HG02943 (cell line): Measurements from ENCODE around the gene NOB1.
"Not testable (repeated sequence)": the region's sequence is repeated elsewhere in the genome, so short reads cannot be mapped to it uniquely, and the experiment has no call there.

Experiments used
- ATAC-seq: cut with Tn5 transposase; IDR thresholded peaks from one replicate; pipeline ENCODE4 v1.9.1; 2021; ENCODE audit warnings: mild to moderate bottlenecking, low read depth, moderate library complexity; ENCODE audit not compliant: unreplicated experiment

The NOB1 gene

GRCh38 chr16:69761983-69762813, 7.5 kb upstream of the NOB1 start, which contains the start of gene WWP2:
WWP2 (plus strand) TSS chr16:69762332; CDS start chr16:69787011, 24,679 bp downstream.
- ATAC-seq = peak; percentile 62

DNA sequence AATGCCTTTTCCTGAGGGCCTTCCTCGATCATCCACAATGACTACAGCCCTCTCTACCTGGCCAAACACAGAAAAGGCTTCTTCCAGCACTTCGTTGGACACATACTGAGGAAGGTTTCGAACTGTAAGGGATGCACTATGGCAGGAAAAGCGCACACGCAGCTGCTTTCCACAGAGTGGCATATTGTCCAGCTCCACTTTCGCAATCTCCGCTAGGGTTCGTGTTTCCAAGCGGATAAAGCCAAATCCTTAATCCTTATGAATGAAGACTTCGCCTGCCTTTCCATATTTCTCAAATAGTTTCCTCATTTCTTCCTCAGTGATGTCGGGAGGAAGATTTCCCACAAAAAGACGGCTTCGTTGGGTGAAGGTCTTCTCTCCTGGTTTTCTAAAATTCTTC, 2.6 kb upstream of the NOB1 start:
- not testable (repeated sequence) for ATAC-seq

- no peak for ATAC-seq
Measured at GRCh38 chr16:69756705-69757104, 2.0 kb upstream of the NOB1 start.

GRCh38 chr16:69754143-69754468, 620 bp downstream of the NOB1 start:
- ATAC-seq = no peak

DNA sequence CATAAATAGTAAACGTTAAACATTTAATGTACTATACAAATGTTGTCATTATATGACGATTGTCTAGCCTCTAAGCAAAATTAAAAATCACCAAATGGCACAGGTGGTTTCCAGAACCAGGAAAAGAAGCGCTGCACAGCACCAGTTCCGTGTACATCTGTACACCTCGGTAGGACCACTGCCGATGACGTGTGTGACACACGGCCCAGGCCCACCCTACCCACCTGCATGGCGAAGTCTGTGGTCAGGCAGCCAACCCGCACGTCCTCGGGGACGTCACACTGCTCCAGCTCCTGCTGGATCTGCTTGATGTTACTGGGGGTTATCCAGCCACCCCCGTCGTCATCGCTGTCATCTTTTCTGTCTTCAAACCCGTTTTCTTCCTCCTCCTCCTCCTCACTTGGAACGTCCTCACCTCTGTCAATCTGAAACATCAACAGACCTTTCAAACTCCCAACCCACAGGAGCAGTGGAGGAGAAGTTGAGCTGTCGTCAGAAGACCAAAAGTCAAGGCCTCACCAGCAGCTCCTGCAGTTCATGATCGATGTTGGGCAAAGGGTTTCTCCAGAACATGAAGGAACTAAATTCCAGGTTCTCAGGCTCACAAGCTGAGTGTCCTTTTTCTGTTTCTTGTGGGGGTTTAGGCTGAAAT, 5.9 kb downstream of the NOB1 start:
- ATAC-seq = no peak

DNA sequence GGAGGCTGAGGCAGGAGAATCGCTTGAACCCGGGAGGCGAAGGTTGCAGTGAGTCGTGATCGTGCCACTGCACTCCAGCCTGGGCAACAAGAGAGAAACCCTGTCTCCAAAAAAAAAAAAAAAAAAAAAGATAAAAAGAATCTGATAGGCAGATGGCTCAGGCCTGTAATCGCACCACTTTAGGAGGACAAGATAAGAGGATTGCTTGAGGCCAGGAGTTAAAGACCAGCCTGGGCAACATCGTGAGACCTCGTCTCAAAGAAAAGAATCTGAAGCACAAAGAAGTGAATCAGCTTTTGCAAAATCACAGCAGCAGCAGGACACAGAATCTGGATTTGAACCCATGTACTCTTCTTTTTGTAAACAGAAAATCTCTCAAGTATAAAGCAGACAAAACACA, 7.6 kb downstream of the NOB1 start:
- no peak for ATAC-seq

DNA sequence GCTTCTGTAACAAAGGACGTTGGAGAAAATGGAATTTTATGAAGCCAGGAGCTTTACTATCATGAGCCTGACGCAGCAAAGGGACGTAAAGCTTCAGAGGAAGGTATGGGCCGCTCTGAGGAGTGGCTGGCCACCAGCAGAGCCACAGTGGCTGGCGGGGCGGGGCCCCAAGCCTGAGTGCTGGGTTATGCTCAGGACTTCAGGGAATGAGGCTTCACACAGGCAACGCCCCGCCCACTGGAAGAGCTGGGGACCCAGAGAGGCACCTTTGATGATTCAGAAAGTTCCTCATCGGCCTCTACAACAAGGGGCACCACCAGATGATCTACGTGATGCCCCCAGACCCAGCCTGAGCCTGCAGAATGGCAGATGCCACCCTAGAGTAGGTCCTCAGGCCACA, 8.8 kb downstream of the NOB1 start:
- no peak for ATAC-seq

GRCh38 chr16:69745232-69745612, 9.5 kb downstream of the NOB1 start:
- no peak for ATAC-seq

- ATAC-seq = no peak
Measured at GRCh38 chr16:69744363-69745231, 10.1 kb downstream of the NOB1 start.

DNA sequence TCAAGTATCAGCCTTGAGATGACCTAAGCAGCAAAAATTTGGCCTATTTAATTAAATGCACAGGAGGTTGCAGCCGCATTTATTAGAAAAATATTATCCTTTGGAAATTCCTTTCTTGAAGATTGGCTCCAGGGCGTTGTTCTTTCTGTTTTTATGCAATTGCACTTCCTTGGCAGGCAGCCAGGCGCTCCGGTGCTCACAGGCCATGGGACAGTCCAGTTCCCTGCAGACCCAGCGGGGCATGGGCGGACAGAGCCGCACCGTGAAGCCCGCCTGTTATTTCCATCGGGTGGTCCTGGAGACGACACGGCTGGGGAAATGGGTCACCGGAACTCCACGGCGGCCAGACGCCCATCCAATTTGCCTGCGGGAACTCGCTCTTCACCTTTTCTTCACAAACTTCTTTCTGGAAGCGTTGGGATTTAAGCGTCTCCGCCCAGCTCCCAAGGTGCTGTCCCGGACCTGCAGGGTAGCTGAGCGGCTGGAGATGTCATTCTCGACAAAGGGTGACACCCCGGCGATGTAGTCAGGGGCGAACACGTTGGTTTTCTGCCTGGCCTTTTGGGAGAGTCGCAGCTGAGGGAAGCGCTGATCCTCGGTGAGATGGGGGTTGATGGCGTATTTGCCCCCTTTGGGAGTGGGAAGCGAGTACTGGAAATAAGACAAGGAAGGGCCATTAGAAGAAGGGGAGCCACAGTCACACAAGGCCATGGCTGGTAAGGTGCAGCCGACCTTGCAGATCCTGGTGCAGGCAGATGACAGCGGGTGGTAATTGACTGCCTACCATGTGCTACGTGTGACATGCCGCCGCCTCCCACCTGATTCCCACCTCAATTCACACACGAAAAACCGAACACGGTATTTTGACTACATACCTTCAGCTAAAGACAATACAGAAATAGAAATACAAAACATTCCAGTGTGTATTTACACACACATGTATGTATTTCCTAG, 12.5 kb downstream of the NOB1 start:
- ATAC-seq = no peak

- no peak for ATAC-seq
Measured at GRCh38 chr16:69741519-69741918, 13.2 kb downstream of the NOB1 start.

- ATAC-seq = no peak
Measured at GRCh38 chr16:69732101-69732500, 22.6 kb downstream of the NOB1 start.

GRCh38 chr16:69731280-69731679, 23.4 kb downstream of the NOB1 start:
- not testable (repeated sequence) for ATAC-seq

GRCh38 chr16:69729030-69729429, 25.7 kb downstream of the NOB1 start:
- ATAC-seq = not testable (repeated sequence)

GRCh38 chr16:69727916-69728270, 26.8 kb downstream of the NOB1 start:
- ATAC-seq = no peak

- peak; percentile 93 for ATAC-seq
Measured at GRCh38 chr16:69726313-69727060, 28.2 kb downstream of the NOB1 start, which contains the start of gene NQO1. NQO1 (minus strand) TSS chr16:69726560; CDS start chr16:69726439, 121 bp downstream.

DNA sequence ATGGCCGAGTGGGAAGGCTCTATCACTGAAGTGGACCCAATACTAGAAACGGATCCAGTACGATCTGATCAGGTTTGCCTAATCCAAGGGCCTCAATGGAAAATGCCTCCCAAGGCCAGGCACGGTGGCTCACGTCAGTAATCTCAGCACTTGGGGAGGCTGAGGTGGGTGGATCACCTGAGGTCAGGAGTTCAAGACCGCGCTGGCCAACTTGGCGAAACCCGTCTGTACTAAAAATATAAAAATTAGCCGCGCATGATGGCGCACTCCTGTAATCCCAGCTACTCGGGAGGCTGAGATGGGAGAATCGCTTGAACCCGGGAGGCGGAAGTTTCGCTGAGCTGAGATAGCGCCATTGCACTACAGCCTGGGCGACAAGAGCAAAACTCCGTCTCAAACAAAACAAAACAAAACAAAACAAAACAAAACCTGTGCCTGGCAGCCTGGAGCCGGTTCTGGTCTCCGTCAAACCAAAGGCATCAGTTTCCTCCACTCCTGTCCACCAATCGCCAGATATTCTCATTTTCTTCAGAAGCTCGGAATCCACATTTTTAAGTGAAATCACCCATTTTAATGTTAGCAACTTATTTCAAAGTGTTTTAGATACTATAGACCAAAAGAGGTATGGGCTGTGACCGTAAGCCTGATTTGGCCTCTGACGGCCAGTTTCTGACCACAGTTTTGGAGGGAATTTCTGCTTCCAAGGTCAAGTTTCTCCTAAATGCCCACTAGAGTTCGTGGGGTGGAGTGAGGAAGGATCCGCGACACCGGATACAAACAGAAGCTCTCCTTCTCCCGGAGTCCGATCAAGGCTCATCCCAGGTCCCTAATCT, 29.0 kb downstream of the NOB1 start:
- ATAC-seq = no peak

DNA sequence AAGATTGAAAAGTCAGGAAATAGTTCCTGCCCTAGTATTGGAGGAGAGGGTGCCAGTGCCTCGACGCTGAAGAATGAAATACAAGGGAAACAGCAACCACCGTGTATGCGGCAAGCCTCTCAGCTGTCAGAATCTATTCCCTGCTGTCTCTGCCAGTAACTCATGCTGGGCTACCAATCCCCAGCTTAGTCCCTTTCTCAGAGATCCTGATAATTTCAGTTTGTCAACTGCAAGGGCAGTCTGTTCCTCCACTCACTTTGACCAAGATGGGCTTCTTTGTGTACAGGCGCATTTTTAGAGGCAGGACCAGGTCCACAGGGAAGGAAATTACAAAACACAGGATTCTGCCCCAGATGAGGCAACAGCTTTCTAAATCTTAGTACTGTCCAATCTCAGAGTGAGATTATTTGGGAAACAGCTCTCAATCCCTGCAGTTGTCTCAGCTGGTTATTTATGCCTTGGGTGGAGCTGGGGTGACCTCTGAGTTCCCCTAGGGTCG, 29.7 kb downstream of the NOB1 start:
- ATAC-seq = no peak
